IMR-90 (cell line): ENCODE data around the gene CASP9. TPM values are rescaled to one million over a fixed set of nuclear protein-coding genes. Genes with fewer than 3 reads are reported as not detected.
"Not testable (repeated sequence)": the region's sequence is repeated elsewhere in the genome, so short reads cannot be mapped to it uniquely, and the experiment has no call there.

ENCODE experiments used
- ATAC-seq: fragments of 200-7000 bp; cut with Tn5 transposase; 2 replicates; pipeline ENCODE4 v1.9.1; 2020; ENCODE audit warnings: low read depth, mild to moderate bottlenecking, moderate library complexity
- BruUV-seq: library from RNA; stranded (reverse); fragments of 400-500 nt; replicated peaks from 2 replicates; lab custom pipeline; 2021; lab: Mats Ljungman, UMichigan
- CTCF ChIA-PET: fragments of 300-600 bp; formaldehyde crosslinking; extraction: SDS; loops from one replicate; lab custom pipeline; 2021; ENCODE audit warnings: antibody characterized with exemption; lab: Yijun Ruan, JAX
- POLR2A ChIA-PET: fragments of 300-600 bp; sonication (Branson Sonifier 250); formaldehyde crosslinking; loops from one replicate; lab custom pipeline; 2022; ENCODE audit warnings: antibody characterized with exemption; ENCODE audit not compliant: unreplicated experiment; lab: Charles Lee
- DNase-seq: peaks from one replicate; pipeline ENCODE4 v3.0.0; 2013
- H2AFZ ChIP-seq: replicated peaks from 2 replicates; pipeline ENCODE3; 2013; ENCODE audit warnings: low read length, mild to moderate bottlenecking; ENCODE audit not compliant: poor library complexity
- H2AK5ac ChIP-seq: 2 replicates; pipeline ENCODE4 v1.6.1; 2013; ENCODE audit warnings: low read depth, low read length, inconsistent platforms
- H2AK9ac ChIP-seq: replicated peaks from 2 replicates; pipeline ENCODE3; 2013; ENCODE audit warnings: mild to moderate bottlenecking, low read depth, low read length, moderate library complexity; ENCODE audit not compliant: poor library complexity
- H2BK120ac ChIP-seq: 2 replicates; pipeline ENCODE4 v1.6.1; 2013; ENCODE audit warnings: low read depth, low read length, inconsistent platforms
- H2BK15ac ChIP-seq: 3 replicates; pipeline ENCODE4 v1.6.1; 2013; ENCODE audit warnings: low read depth, low read length, inconsistent platforms
- H2BK20ac ChIP-seq: 2 replicates; pipeline ENCODE4 v1.6.1; 2013; ENCODE audit warnings: low read depth, mild to moderate bottlenecking, inconsistent platforms, low read length, moderate library complexity
- H2BK5ac ChIP-seq: 2 replicates; pipeline ENCODE4 v1.6.1; 2013; ENCODE audit warnings: mild to moderate bottlenecking, low read depth, low read length, inconsistent platforms; ENCODE audit not compliant: poor library complexity, severe bottlenecking
- H3K14ac ChIP-seq: replicated peaks from 2 replicates; pipeline ENCODE4 v1.6.1; 2013; ENCODE audit warnings: low read depth, low read length, inconsistent platforms
- H3K18ac ChIP-seq: 2 replicates; pipeline ENCODE4 v1.6.1; 2013; ENCODE audit warnings: low read depth, low read length, control low read depth
- H3K23ac ChIP-seq: 2 replicates; pipeline ENCODE4 v1.6.1; 2013; ENCODE audit warnings: low read depth, low read length, inconsistent platforms
- H3K27ac ChIP-seq: 2 replicates; pipeline ENCODE4 v1.5.1; 2013; ENCODE audit warnings: mild to moderate bottlenecking, control low read depth, low read length; ENCODE audit not compliant: insufficient read depth
- H3K27me3 ChIP-seq: 2 replicates; pipeline ENCODE4 v1.6.1; 2013; ENCODE audit warnings: low read length; ENCODE audit not compliant: control insufficient read depth, insufficient read depth
- H3K36me3 ChIP-seq: 2 replicates; pipeline ENCODE4 v1.6.1; 2013; ENCODE audit warnings: low read length, mixed read lengths; ENCODE audit not compliant: control insufficient read depth, insufficient read depth
- H3K4ac ChIP-seq: 2 replicates; pipeline ENCODE4 v1.6.1; 2013; ENCODE audit warnings: low read depth, low read length, inconsistent platforms
- H3K4me1 ChIP-seq: 2 replicates; pipeline ENCODE4 v1.6.1; 2013; ENCODE audit warnings: low read length, mixed read lengths; ENCODE audit not compliant: control insufficient read depth, insufficient read depth
- H3K4me2 ChIP-seq: 2 replicates; pipeline ENCODE4 v1.6.1; 2013; ENCODE audit warnings: low read depth, mild to moderate bottlenecking, control low read depth, low read length, moderate library complexity
- H3K4me3 ChIP-seq: 2 replicates; pipeline ENCODE4 v1.5.1; 2013; ENCODE audit warnings: low read depth, mild to moderate bottlenecking, control low read depth, low read length, moderate library complexity; ENCODE audit not compliant: insufficient read depth
- H3K56ac ChIP-seq: 2 replicates; pipeline ENCODE4 v1.6.1; 2013; ENCODE audit warnings: low read length, inconsistent platforms; ENCODE audit not compliant: insufficient read depth; ENCODE audit errors: extremely low read depth
- H3K79me1 ChIP-seq, 2 experiments: 2 replicates each; pipeline ENCODE4 v1.6.1; 2013; ENCODE audit warnings: low read length in 2 of 2, inconsistent platforms in 1 of 2, low read depth in 1 of 2
- H3K9ac ChIP-seq: 2 replicates; pipeline ENCODE4 v1.6.1; 2013; ENCODE audit warnings: low read depth, low read length, control low read depth
- H3K9me1 ChIP-seq: 2 replicates; pipeline ENCODE4 v1.6.1; 2013; ENCODE audit warnings: low read length, inconsistent platforms; ENCODE audit not compliant: insufficient read depth
- H3K9me3 ChIP-seq: 2 replicates; pipeline ENCODE4 v1.6.1; 2013; ENCODE audit warnings: low read length; ENCODE audit not compliant: control insufficient read depth, insufficient read depth
- H4K20me1 ChIP-seq: 2 replicates; pipeline ENCODE4 v1.6.1; 2013; ENCODE audit warnings: low read length, inconsistent platforms; ENCODE audit not compliant: insufficient read depth
- H4K5ac ChIP-seq: 2 replicates; pipeline ENCODE4 v1.6.1; 2013; ENCODE audit warnings: mild to moderate bottlenecking, low read depth, low read length, control low read depth
- H4K8ac ChIP-seq, 2 experiments: 2 replicates each; pipeline ENCODE4 v1.6.1; 2013; ENCODE audit warnings: low read depth in 2 of 2, low read length in 2 of 2, control low read depth in 1 of 2, inconsistent platforms in 1 of 2
- H4K91ac ChIP-seq: 2 replicates; pipeline ENCODE4 v1.6.1; 2013; ENCODE audit warnings: low read depth, low read length, inconsistent platforms; ENCODE audit not compliant: insufficient read depth
- WGBS, 2 experiments: methylation state at CpG; one replicate each; pipeline versions ENCODE4 v1.1.5 to v1.1.7; 2013; ENCODE audit warnings: missing lambda C conversion rate in 2 of 2; ENCODE audit not compliant: insufficient read length in 1 of 2; ENCODE audit errors: extremely low coverage in 2 of 2; 5-methylcytosine and 5-hydroxymethylcytosine counted together
- dilution Hi-C: fragments of 300-500 bp; cut with HindIII; formaldehyde crosslinking; loops from one replicate; pipeline ENCODE4 v1.14.3; 2018; ENCODE audit warnings: low sequenced_read_pairs; ENCODE audit not compliant: unreplicated experiment
- in situ Hi-C: fragments of 300-500 bp; cut with MboI; formaldehyde crosslinking; loops from 3 replicates; pipeline ENCODE4 v1.14.3; 2019; ENCODE audit warnings: low sequenced_read_pairs, inconsistent platforms, mixed read lengths
- intact Hi-C: fragments of 100-400 bp; cut with micrococcal nuclease; formaldehyde crosslinking; loops from 2 replicates; pipeline ENCODE4 v1.10.0; 2022
- polyA plus RNA-seq, 3 experiments: library from polyadenylated mRNA; depleted of rRNA; stranded (reverse); fragments of >200 nt; gene quantifications; 2 replicates each; pipeline ENCODE4 v1.2.3, GENCODE V29; 2012; ENCODE audit warnings: low replicate concordance in 1 of 3
- total RNA-seq: library from RNA; depleted of rRNA; stranded (reverse); fragments of >200 nt; gene quantifications from 2 replicates; pipeline ENCODE4 v1.2.3, GENCODE V29; 2012

The CASP9 gene
- total and polyA plus RNA-seq, 2 of the 4 experiments (the other 2 are of a cell fraction): 7.0 to 8.3 TPM

DNA sequence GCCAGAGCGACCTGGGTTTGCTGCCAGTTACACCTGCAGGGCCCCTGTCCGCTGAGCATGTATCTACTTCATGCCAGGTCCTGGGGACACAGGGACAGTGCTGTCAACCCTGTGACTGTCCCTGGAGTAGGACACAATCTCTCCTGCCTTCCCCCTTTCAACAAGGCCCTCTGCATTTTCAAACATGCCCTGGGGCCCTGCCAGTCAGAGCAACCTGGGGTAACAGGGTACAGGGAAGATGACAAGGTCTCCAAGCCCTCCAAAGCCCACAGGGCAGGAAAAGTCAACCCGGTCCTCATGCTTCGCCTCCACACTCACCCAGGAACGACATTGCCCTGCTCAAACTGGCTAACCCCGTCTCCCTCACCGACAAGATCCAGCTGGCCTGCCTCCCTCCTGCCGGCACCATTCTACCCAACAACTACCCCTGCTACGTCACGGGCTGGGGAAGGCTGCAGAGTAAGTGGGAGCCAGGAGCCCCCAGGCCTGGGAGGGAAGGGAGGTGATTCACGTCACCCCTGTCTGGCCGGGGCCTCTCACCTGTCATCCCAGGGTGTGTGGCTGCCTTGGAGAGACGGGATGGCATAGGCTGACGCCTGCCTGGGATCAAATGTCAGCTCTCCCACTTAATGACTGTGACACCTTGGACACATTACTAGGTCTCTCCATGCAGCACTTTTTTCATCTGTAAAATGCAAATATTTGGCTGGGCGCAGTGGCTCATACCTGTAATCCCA, 60.8 kb downstream of the CASP9 start:
- WGBS, 2 experiments: 63% methylated on average over 3 of the region's 15 CpGs; no CpG with 5 or more reads in 1 of the 2 experiments
- H4K8ac ChIP-seq, H2BK120ac ChIP-seq, dilution Hi-C loops, H3K14ac ChIP-seq, H3K4me3 ChIP-seq, H2AFZ ChIP-seq, H4K91ac ChIP-seq, intact Hi-C loops, H4K20me1 ChIP-seq, H3K4ac ChIP-seq, H2AK5ac ChIP-seq, H3K36me3 ChIP-seq, H3K56ac ChIP-seq, H3K23ac ChIP-seq, H2BK20ac ChIP-seq, H2BK15ac ChIP-seq, H3K27ac ChIP-seq, H4K5ac ChIP-seq, CTCF ChIA-PET, DNase-seq, H3K27me3 ChIP-seq, H2AK9ac ChIP-seq, H2BK5ac ChIP-seq, BruUV-seq, POLR2A ChIA-PET, H3K9me3 ChIP-seq, H3K4me1 ChIP-seq, H3K18ac ChIP-seq, H3K9ac ChIP-seq, in situ Hi-C loops, H3K4me2 ChIP-seq, H3K9me1 ChIP-seq, H3K79me1 ChIP-seq, ATAC-seq: not testable (repeated sequence)
